NCI-H526 (cell line): ENCODE measurements around the gene SLC16A13.
A peak's percentile ranks its signal among the peaks of the same experiment; 100 is the strongest.
"Not testable (repeated sequence)": the region's sequence is repeated elsewhere in the genome, so short reads cannot be mapped to it uniquely, and the experiment has no call there.

Source experiments
- DNase-seq, 2 experiments: peaks; one replicate each; lab custom pipeline; 2025; lab: John Stamatoyannopoulos, UW

SLC16A13 gene, protein sequence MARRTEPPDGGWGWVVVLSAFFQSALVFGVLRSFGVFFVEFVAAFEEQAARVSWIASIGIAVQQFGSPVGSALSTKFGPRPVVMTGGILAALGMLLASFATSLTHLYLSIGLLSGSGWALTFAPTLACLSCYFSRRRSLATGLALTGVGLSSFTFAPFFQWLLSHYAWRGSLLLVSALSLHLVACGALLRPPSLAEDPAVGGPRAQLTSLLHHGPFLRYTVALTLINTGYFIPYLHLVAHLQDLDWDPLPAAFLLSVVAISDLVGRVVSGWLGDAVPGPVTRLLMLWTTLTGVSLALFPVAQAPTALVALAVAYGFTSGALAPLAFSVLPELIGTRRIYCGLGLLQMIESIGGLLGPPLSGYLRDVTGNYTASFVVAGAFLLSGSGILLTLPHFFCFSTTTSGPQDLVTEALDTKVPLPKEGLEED

DNA sequence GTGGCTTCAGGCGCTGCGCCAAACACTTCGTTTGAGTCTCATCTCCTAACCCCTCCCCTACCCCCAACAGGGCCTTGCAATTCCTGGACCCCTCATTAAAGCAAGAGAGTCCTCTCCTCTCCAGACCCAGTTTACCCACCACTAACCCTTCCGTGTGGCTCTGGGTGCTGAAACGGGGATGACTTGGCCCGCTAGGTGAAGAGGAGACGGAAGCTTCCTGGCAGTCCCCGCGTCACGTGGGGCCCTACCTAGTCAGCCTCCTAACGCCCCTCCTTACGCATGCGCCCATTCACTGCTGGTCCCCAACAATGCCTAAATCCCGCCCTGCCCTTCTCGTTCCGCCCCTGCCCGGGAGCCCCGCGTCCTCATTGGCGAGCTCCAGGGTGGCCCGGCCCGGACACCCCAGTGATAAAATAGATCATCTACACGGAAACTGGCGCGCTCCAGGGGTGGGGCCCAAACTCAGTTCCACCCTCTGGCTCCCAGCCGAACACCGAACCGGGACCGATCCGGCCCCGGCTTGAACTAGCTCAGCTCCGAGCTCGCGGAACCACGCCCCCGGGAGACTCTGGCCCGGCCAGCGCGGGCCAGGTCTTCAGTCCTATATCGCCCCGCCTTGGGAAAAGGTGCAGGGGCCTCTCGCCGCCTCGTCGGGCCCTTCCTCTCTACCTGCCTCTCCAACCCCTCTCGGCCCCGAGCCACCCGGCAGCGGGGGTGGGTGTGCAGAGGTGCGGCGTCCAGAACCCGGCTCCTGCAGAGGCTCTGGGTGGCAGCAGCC lies at the start of gene SLC16A13:
Gene SLC16A13 (plus strand): TSS at position 425 of the 778 bp plus-strand sequence. CDS start 368 bp downstream, outside the sequence.
- DNase-seq, result peak; percentile 88 to 95

DNA sequence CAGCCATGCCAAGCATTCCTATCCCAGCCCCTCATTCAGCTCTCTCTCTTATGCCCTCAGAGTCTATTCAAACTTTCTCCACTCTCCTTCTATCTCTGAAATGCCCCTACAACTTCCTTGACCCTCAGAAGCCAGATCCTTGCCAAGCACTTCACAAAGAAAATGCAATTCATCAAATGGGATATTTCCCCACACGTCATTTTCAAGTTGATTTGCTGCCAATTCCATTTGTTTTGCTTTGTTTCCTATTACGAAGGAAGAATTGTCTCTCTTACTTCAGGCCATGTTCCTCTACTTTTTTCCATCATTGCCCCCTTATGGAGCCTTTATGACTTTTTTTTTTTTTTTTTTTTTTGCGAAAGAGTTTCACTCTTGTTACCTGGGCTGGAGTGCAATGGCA lies 49.1 kb upstream of the SLC16A13 start:
- no peak for DNase-seq

DNA sequence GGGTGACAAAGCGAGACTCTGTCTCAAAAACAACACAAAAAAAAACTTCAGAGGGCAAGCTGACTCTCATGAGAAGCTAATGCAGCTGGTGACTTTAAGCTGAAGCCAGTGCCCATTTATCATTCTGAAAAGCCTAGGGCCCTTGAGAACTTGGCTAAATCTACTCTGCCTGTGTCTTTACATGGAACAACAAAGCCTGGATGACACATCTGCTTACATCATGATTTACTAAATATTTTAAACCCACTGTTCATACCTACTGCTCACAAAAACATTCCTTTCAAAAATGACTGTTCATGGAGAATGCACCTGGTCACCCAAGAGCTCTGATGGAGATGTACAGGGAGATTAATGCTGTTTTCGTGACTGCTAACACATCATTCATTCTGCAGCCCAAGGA lies 46.0 kb upstream of the SLC16A13 start:
- no peak for DNase-seq

DNA sequence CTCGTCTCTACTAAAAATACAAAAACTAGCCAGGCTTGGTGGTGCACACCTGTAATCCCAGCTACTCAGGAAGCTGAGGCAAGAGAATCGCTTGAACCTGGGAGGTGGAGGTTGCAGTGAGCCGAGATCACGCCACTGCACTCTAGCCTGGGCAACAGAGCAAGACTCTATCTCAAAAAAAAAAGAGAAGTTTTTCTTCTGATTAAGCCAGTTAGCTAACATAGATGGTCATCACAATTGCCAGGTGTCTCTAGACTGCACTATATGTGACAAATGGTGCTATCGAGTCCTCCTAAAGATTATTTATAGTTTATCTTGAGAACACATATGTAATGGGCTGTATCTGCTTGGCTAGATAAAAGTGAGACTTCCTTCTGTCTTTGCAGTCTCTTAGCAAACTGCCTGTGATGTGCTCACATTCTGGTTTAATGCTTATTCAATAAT lies 42.2 kb upstream of the SLC16A13 start:
- DNase-seq, result not testable (repeated sequence)

DNA sequence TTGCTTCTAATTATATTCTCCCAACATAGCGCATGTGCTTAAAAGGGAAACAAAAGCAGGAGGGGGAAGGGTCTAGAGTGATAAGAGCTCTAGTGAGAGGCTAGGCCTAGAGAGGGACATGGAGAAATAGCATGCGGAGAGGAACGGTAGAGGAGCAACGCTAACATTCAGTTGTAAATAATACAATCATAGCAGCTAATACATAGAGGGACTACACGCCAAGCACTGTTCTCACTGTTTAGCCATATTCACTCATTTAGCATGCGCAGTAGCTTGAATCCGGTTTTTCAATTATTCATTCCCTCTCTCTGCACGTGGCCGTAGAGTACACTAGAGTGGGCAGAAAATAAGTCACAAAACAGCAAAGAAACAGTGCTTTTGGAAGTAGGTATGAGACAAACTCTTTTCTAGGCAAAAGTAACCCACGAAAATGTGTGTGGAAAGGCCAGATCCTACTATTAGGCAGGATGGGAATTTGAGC lies 41.7 kb upstream of the SLC16A13 start:
- DNase-seq, result no peak

DNA sequence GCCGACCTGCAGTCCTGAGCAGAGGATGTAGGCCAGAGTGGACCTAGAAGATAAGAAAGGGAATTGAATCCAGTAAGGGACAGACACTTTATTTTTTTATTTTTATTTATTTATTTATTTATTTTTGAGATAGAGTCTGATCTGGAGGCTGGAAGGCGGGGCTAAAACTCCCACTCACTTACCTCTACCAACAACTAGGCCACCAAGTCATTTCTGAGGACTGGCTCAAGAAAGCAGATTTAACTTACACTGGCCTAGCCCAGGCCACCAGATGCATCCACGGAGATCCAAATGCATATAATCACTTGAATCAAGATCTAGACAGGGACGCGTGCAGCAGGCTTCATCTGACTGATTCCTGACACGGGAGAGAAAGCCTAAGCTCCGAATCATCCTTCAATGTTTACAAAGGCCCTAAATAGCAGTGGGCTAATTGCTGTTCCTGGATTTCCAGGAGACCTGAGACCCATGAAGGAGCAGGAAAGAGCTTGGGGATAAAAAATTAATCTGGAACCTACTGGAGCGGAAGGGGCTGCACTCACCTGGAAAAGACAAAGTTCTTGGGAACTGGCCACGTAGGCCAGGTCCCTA lies 41.1 kb upstream of the SLC16A13 start:
- no peak for DNase-seq

DNA sequence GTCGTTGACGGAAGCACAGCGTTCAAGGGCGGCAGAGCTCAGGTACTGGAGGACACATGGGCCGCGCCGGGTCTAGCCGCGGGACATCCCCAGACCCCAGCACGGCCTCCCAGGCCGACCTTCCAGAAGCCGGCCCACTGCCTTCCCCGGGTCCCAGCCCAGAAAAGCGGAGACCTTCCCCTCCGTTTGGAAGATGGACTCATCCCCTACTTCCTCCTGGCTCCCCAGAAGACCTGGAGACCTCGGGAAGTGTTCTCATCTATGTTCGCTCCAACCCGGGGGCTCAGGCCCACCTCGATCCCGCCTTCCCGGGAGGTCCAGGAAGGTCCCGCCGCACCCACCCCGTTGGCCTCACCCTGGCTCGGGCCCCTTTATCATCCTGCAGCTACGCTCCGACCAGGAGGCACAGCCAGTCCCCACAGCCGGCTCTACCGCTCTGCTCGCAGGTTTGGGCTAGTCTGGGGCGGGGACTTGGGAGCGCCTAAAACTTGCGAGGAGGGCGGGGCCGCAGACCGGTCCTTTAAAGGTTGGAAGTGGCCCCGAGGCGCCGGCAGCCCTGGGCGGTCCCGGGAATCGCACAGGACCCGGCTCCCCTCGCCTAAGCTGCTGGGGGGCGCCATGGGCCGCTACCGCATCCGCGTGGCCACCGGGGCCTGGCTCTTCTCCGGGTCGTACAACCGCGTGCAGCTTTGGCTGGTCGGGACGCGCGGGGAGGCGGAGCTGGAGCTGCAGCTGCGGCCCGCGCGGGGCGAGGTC lies 40.1 kb upstream of the SLC16A13 start, which contains the start of gene ALOX12:
Gene ALOX12 (plus strand): TSS at position 550 of the 756 bp plus-strand sequence. CDS start 69 bp downstream, at position 619.
- DNase-seq, result no peak

DNA sequence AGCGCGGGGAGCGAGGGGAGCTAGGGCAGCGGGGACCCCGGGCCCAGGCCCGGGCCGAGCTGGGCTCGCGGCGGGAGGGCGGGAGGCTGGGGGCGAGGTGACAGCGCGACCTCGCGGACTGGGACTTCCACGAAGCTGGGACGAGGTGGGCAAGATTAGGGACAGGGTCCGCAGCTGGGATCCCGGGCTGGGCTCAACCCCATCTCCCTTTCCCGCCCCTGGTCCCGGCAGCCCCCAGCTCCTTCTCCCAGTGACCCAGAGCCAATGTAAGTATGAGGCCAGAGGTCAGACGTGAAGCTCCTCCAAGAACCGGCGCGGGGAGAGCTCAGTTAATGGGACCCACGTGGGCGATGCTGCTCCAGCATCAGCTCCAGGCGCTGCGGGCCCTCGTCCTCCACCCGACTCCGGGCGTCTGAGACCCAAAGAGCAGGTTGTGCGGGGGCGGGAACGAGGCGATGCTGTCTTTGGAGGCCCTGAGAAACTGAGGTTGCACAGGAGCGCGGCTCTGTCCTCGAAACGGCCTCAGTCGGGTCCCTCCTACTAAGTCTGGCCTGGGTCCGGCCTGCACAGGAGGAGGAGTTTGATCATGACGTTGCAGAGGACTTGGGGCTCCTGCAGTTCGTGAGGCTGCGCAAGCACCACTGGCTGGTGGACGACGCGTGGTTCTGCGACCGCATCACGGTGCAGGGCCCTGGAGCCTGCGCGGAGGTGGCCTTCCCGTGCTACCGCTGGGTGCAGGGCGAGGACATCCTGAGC lies 39.4 kb upstream of the SLC16A13 start:
- no peak for DNase-seq

DNA sequence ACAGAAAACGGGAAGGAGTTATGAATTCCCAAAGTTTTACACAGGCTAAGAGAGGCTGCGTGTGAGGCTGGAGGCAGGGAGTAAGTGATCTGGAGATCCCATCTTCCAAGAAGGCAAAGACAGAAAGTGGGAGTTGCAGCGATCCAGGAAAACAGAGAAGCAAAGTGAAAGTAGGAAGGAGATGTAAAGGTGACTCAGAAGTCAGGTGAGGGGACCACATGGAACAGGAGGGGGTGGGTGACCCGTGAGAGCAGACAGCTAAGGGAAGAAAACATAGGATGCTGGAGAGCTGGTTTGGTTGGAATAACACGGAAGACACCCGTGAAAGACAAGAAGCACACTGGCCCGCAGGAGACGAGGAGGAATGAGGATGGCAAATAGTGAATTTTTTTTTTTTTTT lies 38.6 kb upstream of the SLC16A13 start:
- no peak for DNase-seq

DNA sequence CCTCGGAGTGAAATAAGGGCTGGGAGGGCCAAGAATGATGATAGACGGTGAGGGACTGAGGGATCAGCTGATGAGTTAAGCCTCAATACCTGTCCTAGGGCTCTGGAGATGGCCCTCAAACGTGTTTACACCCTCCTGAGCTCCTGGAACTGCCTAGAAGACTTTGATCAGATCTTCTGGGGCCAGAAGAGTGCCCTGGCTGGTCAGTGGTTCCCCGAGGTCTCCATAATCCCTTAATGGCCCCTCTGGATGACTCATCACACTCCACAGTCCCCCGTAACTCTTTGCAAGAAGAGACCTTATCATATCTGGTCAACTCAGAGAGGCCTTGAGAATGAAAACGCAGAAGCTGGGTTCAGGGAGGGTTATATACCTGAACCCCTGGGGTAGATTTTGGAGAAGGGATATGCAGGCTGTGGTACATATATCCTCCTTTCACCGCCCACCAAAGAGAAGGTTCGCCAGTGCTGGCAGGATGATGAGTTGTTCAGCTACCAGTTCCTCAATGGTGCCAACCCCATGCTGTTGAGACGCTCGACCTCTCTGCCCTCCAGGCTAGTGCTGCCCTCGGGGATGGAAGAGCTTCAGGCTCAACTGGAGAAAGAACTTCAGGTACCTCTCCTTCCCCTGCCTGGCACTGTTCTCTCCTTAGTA lies 36.8 kb upstream of the SLC16A13 start:
- no peak for DNase-seq

DNA sequence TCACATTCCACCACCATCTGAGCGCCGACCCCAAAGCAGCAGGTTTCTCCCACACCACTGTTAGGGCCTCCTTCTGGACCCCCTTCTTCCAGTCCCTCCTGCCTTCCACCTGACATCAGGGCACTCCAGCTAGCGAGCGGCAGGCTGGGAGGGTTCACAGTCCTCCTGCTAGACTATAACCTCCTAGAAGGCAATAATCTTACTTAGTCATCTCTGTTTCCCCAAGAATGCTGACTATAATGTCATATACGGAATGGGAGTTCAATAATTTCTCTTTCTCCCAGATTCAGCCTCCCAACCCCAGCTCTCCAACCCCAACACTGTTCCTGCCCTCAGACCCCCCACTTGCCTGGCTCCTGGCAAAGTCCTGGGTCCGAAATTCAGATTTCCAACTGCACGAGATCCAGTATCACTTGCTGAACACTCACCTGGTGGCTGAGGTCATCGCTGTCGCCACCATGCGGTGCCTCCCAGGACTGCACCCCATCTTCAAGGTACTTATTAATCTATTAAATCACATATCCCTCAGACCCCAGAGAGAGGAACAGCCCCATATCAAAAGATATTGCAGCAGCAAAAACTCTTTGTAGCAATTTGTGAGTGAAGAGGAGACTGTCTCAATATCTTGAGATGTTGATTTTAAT lies 34.4 kb upstream of the SLC16A13 start:
- peak in 1 of 2 experiments; percentile 30 for DNase-seq

DNA sequence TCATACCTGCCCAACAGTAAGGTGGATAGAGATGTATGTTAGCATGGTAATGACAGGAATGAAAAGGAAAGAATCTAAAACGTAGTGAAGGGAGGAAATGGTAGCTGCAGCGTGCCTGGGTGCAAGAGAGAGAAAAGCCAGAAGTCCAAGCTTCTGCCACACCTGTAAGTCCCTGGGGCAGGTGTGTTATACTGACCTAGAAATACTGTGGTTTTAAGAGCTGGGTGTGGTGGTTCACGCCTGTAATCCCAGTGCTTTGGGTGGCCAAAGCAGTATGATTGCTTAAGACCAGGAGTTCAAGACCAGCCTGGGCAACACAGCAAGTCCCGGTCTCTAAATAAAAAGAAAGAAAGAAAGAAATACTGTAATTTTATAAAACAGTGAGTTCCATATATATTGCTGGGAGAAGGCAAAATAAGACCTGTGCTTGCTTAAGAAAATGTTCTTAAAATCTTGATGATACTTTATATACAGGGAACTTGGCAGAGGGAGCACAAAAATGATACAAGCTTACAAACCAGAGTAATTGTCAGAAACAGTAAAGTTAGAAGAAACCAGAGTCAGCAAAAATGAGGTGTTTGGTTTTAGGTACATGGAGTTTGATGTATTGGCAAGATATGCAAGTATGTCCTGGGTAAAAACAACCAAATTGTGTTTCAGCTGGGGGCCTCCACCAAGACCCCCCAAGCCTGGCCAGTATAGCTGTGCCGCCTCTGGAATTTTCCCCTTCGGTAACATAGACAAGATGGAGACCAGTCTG lies 33.3 kb upstream of the SLC16A13 start:
- DNase-seq, result no peak

DNA sequence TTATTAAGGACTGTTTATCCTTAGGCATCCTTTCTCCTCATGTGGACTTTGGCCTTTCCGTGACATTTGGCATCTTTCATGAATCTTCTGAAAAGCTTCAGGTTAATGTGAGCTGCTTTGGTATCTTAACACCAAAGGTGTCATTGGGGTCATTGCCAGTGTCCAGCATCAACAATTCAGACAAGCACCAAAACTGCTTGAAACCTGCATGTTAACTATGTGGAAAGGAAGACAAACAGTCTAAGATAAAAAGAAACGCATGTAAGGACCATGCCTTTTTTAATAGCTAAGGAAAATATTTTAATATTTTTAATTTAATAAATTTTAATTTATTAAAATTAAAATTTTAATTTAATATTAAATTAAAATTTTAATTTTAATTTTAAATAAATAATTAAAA lies 32.1 kb upstream of the SLC16A13 start:
- no peak for DNase-seq

DNA sequence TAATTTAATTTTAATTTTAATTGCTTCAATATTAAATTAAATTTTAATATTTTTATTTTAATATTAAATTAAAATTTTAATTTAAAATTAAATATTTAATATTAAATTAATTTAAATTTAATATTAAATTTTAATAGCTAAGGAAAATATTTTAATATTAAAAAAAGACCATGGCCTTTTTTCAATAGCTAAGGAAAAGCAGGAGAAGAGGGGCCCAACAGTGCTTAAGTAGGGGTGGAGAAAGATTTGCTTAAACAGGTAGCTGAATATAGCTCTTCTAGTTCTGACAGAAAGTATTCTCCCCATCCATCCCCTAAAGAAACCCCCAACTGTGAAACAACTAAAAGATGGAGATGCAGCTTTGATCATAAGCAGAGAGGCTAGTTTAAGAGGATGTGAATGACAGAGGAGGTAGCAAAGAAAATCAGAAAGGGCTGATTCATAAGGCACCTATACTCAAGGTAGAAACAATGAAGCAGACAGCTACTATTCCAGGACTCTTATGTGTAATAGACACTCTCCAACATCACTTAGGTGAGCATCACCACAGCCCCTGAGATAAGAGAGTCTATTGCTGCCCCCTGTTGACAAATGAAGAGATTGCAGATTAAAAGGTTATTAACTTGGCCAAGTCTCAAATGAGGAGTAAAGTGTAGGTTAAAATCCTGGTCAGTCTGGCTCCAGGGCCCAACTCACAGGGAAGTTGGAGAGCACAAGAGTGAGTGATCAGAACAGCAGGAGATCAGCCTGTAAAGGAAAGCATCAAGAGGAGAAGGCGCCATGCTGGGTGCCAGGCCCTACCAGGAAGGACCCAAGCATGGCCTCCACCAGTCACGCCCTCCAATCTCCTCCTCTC lies 31.2 kb upstream of the SLC16A13 start:
- peak; percentile 66 to 75 for DNase-seq

DNA sequence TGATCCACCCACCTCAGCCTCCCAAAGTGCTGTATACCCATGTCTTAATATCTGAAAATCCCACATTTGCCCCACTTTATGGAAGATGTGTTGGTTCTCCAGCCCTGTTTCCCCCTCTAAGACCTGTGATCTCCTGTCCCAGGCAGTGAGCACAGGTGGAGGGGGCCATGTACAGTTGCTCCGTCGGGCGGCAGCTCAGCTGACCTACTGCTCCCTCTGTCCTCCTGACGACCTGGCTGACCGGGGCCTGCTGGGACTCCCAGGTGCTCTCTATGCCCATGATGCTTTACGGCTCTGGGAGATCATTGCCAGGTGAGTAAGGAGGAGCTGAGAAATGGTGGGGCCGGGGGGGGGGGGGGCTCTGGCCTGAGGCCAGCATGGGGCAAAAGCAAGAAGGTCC lies 30.1 kb upstream of the SLC16A13 start:
- DNase-seq, result no peak

DNA sequence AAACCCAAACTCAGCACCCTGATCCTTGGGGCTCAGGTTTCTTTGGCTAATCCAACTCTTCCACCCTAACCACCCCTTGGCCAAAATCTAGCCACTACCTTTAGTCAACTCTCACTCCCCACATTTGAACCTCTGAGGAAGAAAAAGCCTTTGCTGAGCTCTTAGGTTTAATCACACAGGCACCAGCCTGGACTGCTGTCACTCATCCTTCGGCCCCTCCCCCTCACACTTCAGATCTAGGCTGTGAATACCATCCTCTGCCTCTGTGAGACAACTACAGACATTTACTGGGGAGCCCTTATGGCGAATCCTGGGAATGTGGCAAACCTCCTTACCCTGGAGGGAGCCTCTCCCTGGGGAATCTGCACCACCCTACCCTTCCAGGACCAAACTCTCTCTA lies 28.7 kb upstream of the SLC16A13 start:
- no peak for DNase-seq

DNA sequence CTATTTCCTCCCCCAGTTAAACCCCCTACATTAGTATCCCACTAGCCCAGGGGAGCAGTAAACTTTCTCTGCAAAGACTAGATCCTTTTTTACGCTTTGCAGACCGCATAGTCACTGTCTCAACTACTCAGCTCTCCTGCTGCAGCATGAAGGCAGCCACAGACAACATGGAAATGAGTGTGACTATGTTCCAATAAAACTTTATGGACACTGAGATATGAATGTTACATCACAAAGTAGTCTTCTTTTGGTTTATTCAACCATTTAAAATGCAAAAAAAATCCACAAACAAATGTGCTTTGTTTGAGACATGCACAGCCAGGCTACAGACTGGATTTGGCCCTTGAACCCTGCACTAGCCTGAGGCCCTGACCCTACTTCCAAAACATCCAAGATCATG lies 25.3 kb upstream of the SLC16A13 start:
- no peak for DNase-seq

DNA sequence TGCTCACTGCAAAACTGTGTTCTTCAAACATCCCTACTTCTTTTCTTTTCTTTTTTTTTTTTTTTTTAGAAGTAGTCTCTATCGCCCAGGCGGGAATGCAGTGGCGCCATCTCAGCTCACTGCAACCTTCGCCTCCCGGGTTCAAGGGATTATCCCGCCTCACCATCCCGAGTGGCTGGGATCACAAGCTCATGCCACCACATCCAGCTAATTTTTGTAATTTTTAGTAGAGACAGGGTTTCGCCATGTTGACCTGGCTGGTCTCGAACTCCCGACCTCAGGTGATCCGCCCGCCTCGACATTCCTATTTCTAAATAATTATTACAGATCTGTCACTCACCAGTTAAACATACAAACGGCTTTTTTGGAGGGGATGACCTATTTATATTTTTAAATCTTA lies 24.4 kb upstream of the SLC16A13 start:
- DNase-seq, result no peak
